IPS-18a (cell line): ENCODE measurements around the gene ZNF674.
A peak's percentile ranks its signal among the peaks of the same experiment; 100 is the strongest.

Source experiments
- H3K27ac ChIP-seq: one replicate; pipeline ENCODE4 v1.5.1; 2013; ENCODE audit warnings: low read length
- H3K27me3 ChIP-seq: one replicate; pipeline ENCODE4 v1.6.1; 2013; ENCODE audit warnings: mild to moderate bottlenecking, low read length; ENCODE audit not compliant: control insufficient read depth, insufficient read depth
- H3K36me3 ChIP-seq: one replicate; pipeline ENCODE4 v1.6.1; 2013; ENCODE audit warnings: low read depth, low read length; ENCODE audit not compliant: control insufficient read depth
- H3K4me1 ChIP-seq: one replicate; pipeline ENCODE4 v1.6.1; 2013; ENCODE audit warnings: low read depth, low read length; ENCODE audit not compliant: control insufficient read depth
- H3K4me3 ChIP-seq: one replicate; pipeline ENCODE4 v1.5.1; 2013; ENCODE audit warnings: low read length
- H3K9ac ChIP-seq: one replicate; pipeline ENCODE4 v1.6.1; 2013; ENCODE audit warnings: mild to moderate bottlenecking, low read length, moderate library complexity
- H3K9me3 ChIP-seq: one replicate; pipeline ENCODE4 v1.6.1; 2013; ENCODE audit warnings: low read depth, low read length; ENCODE audit not compliant: control insufficient read depth

ZNF674 gene

GRCh38 chrX:46545111-46546005 is at the start of gene ZNF674:
Gene ZNF674 (minus strand): TSS chrX:46545421. CDS start chrX:46542087, 3,334 bp downstream.
- Histone ChIP-seq H3K4me1 (peaks cover 7% of the 10 kb centered on the region), H3K27me3 (no peaks in the 10 kb centered on the region), H3K4me3 (peak within 1 kb of the TSS; percentile 86), H3K27ac (peak within 1 kb of the TSS; percentile 39), H3K9ac (peak within 1 kb of the TSS; percentile 90), H3K9me3 (peaks cover 12% of the 10 kb centered on the region), H3K36me3 (peaks cover 13% of the 10 kb centered on the region)

GRCh38 chrX:46589977-46590723 is 44.9 kb upstream of the ZNF674 start:
- H3K9ac ChIP-seq = no peak overlapping the region
- H3K27me3 ChIP-seq = no peaks in the 10 kb centered on the region
- H3K36me3 ChIP-seq = no peaks in the 10 kb centered on the region
- H3K27ac ChIP-seq = no peak overlapping the region
- peaks cover 18% of the 10 kb centered on the region for H3K4me1 ChIP-seq
- H3K4me3 ChIP-seq = no peak overlapping the region
- H3K9me3 ChIP-seq = peaks cover 4% of the 10 kb centered on the region

- Histone ChIP-seq H3K36me3 (no peaks in the 10 kb centered on the region), H3K4me1 (peaks cover 18% of the 10 kb centered on the region), H3K27ac (no peak overlapping the region), H3K9ac (no peak overlapping the region), H3K4me3 (peak overlapping the region; percentile 18), H3K9me3 (no peaks in the 10 kb centered on the region), H3K27me3 (no peaks in the 10 kb centered on the region)
Observed at GRCh38 chrX:46588263-46588662, 43.0 kb upstream of the ZNF674 start.

GRCh38 chrX:46587753-46588171 is 42.5 kb upstream of the ZNF674 start:
- Histone ChIP-seq H3K9me3 (no peaks in the 10 kb centered on the region), H3K27ac (no peak overlapping the region), H3K4me3 (peak overlapping the region; percentile 18), H3K9ac (no peak overlapping the region), H3K27me3 (no peaks in the 10 kb centered on the region), H3K4me1 (peaks cover 18% of the 10 kb centered on the region), H3K36me3 (no peaks in the 10 kb centered on the region)

GRCh38 chrX:46587158-46587557 is 41.9 kb upstream of the ZNF674 start:
- no peaks in the 10 kb centered on the region for H3K9me3 ChIP-seq
- H3K4me1 ChIP-seq = peaks cover 18% of the 10 kb centered on the region
- no peak overlapping the region for H3K9ac ChIP-seq
- H3K36me3 ChIP-seq = no peaks in the 10 kb centered on the region
- no peaks in the 10 kb centered on the region for H3K27me3 ChIP-seq
- no peak overlapping the region for H3K4me3 ChIP-seq
- H3K27ac ChIP-seq = no peak overlapping the region

- H3K9ac ChIP-seq = no peak overlapping the region
- no peak overlapping the region for H3K4me3 ChIP-seq
- H3K36me3 ChIP-seq = no peaks in the 10 kb centered on the region
- no peaks in the 10 kb centered on the region for H3K27me3 ChIP-seq
- no peaks in the 10 kb centered on the region for H3K9me3 ChIP-seq
- H3K27ac ChIP-seq = no peak overlapping the region
- H3K4me1 ChIP-seq = peaks cover 18% of the 10 kb centered on the region
Observed at GRCh38 chrX:46584736-46585135, 39.5 kb upstream of the ZNF674 start.

DNA sequence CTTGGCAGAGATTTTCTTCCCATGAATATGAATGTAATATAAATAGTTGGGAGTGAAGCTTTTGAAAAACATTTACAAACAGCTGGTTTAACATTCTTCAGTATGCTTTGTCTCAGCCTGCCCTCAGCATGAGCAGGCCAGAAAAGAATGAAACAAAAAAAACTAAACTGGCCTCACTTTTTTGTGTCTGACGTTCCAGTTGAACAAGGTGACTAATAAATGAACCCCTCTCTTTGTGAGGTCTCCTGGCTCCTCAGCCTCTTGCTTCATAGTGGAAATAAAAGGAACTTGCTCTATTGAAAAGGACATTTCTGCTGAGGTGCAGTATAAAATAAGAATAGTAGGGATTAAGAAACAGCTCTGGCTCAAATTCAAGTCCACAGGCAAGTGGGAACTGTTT is 37.7 kb upstream of the ZNF674 start:
- no peak overlapping the region for H3K27ac ChIP-seq
- no peaks in the 10 kb centered on the region for H3K36me3 ChIP-seq
- no peak overlapping the region for H3K4me3 ChIP-seq
- H3K4me1 ChIP-seq = peaks cover 15% of the 10 kb centered on the region
- H3K9ac ChIP-seq = no peak overlapping the region
- no peaks in the 10 kb centered on the region for H3K27me3 ChIP-seq
- no peaks in the 10 kb centered on the region for H3K9me3 ChIP-seq

DNA sequence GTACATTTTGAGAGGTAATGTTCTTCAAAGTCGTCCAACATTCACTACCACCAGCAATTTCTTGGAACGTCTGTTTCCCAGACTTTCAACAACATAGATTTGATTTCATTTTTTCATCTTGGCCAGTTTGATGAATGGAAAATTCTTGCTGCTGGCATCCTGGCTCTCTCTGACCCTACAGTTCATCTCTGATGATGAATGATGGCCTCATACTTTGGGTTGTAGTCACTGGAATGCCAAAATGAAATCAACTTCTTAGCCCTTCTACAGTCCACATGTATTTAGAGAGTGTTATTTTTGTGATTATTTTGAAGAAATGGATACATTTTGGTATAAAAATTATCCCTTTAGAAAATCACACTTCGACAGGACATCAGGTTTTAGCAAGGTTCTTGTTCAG is 37.1 kb upstream of the ZNF674 start:
- Histone ChIP-seq H3K9me3 (peaks cover 6% of the 10 kb centered on the region), H3K9ac (no peak overlapping the region), H3K36me3 (peaks cover 2% of the 10 kb centered on the region), H3K27ac (no peak overlapping the region), H3K4me3 (no peak overlapping the region), H3K4me1 (peaks cover 9% of the 10 kb centered on the region), H3K27me3 (no peaks in the 10 kb centered on the region)

GRCh38 chrX:46580613-46581012 is 35.4 kb upstream of the ZNF674 start:
- H3K4me1 ChIP-seq = no peaks in the 10 kb centered on the region
- H3K9me3 ChIP-seq = peaks cover 9% of the 10 kb centered on the region
- no peak overlapping the region for H3K27ac ChIP-seq
- H3K36me3 ChIP-seq = peaks cover 3% of the 10 kb centered on the region
- no peak overlapping the region for H3K4me3 ChIP-seq
- no peak overlapping the region for H3K9ac ChIP-seq
- no peaks in the 10 kb centered on the region for H3K27me3 ChIP-seq

GRCh38 chrX:46579250-46579649 is 34.0 kb upstream of the ZNF674 start:
- H3K4me3 ChIP-seq = no peak overlapping the region
- peaks cover 9% of the 10 kb centered on the region for H3K9me3 ChIP-seq
- no peak overlapping the region for H3K27ac ChIP-seq
- no peaks in the 10 kb centered on the region for H3K4me1 ChIP-seq
- H3K36me3 ChIP-seq = peaks cover 3% of the 10 kb centered on the region
- H3K27me3 ChIP-seq = peaks cover 3% of the 10 kb centered on the region
- H3K9ac ChIP-seq = no peak overlapping the region

DNA sequence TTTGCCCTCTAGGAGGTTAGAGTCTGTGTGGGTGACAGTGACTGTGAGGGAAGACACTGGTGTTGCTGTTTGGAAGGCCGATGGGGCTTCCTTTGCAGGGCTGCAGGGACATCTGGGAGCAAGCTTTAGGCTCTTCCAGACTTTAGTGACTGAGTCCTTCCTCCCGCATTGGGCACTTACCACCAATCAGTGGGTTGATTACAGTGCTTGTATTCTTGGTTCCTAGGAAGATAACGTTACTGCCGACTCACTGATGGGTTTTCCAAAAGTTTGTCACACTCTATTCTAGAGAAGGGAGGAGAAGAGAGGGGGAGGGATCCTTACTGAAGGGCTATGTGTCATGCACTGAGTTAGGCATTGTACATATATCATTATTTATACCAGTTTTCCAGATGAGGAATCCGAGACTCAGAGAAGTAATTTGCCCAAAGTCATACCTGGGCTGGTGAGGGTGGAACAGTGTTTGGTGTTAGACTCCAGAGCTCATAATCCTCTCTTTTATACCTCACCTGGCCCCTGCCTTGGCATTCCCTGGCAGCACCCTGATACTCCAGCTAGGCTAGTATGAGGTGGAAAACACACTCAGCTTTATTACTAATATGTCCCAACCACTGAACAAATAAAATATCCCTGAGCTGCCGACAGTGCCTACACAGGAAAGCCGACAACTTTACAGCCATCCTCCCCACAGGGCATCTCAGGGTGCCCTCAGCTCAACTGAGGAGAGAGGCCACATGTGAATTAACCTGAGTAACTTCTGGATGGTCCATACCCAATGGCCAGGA is 32.2 kb upstream of the ZNF674 start:
- no peaks in the 10 kb centered on the region for H3K4me1 ChIP-seq
- peaks cover 3% of the 10 kb centered on the region for H3K27me3 ChIP-seq
- H3K4me3 ChIP-seq = peak overlapping the region; percentile 14
- H3K27ac ChIP-seq = no peak overlapping the region
- peaks cover 3% of the 10 kb centered on the region for H3K36me3 ChIP-seq
- H3K9ac ChIP-seq = no peak overlapping the region
- peaks cover 9% of the 10 kb centered on the region for H3K9me3 ChIP-seq
